HS-5 (cell line): ENCODE measurements around the gene DLG1.
A peak's percentile ranks its signal among the peaks of the same experiment; 100 is the strongest.

Experiments used
- DNase-seq: peaks from one replicate; pipeline ENCODE4 v3.0.0-alpha.2; 2012; ENCODE audit warnings: low read depth

Gene DLG1

DNA sequence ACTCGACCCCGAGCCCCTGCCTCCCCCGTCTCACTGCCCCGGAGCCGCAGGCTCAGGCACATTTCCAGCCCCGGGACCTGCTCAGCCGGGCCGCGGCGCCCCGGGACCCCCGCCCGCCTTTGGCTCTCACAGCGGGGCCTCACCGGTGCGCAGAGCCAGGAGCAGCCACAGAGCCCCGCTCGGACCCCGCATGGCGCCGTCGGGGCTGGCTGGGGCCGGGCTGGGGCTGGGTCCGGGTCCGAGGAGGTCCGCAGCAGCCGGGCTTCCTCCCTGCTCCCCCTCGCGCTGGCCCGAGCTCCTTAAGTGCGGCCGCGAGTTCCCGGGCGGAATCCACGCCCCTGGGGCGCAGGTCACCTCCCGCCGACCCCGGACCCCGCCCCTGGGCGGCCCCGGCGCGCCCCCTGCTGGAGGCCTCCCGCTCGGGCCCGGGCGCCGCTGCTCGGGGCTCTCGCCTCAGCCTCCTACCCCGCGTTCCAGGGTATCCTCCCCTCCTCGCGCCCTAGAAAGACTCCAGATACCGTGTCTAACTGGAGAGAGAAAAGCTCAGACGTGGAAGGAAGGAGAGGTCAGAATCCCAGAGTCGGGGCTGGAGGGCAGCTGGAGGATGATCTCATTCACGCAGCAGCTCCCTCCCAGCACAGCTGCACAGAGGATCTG is 268.8 kb downstream of the DLG1 start, which contains the start of gene MELTF:
MELTF (minus strand) TSS at position 307 of the 657 bp plus-strand sequence; CDS start at position 192, 115 bp downstream.
- peak; percentile 49 for DNase-seq

- no peak for DNase-seq
These were observed 269.5 kb downstream of the DLG1 start for GRCh38 chr3:197028728-197029510.

DNA sequence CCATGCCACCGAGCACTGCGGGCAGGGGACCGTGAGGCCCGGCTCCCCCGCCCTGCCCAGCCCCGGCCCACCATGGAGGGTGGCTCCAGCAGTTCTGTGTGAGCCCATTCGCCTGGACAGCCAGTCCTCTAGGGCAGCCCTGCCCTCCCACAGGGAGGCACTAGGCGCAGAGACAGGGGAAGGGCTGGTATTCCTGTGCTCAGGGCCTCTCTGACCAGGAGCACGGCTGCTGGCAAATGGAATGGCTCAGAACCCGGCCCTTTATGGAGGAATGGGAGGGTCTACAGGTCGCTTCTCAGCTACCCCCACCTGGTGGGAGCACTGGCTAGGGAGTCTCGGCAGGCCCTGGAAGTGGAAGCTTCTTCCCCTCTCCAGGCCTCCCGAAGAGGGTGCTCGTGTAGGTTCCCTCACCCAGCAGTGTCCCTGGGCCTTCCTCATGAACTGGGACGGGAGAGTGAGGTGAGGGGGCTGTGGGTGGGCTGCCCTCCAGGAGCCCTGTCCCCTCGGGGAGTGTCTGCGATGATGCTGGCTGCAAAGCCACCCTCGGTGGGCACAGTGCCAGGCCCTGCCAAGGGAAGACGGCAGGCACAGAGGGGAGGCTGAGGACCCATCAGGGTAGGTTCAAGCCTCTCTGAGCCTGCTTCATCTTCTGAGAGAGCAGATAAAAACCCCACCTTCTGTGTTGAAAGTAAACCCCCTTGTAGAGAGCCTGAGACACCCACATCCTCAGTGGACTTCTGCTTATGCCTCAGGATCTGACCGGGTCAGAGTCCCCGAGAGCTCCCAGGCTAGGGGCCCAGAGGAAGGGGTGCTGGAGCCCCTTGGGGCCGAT is 270.3 kb downstream of the DLG1 start:
- DNase-seq = no peak

DNA sequence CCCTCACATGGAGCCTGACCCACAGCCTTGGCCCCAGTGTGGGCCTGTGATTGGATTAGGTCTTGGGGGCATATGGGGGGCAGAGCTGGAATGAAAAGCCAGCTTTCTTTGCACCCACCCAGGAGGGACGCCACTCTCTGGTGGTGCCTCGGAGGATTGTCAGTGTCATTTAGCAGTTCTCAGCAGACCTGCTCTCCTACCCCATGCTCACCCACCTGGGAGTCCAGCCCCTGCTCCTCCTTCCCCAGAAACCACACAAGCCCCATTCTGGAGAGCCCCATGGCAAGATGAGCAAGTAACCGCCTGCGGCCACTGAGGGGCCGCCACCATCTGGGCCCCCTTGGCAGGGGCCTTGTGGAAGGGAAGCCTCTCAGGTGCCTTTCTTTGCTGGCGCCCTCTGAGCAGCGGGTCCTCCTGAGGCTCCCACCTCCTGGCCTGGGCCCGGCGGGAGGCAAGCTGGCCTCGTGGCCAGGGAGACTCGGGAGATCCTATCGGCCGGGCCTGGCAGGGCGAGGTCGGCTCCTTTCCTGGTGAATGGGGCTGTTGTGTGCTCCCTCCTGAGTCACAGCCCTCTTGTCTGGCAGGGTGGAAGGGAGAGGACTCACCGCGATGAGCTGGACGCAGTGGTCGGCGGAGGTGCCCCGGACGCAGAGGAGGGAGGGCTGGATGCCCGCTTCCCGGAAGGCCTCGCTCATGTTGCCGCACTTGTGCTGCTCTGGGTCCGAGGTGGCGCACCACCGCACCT is 271.1 kb downstream of the DLG1 start:
- no peak for DNase-seq

GRCh38 chr3:197026481-197026866 is 271.9 kb downstream of the DLG1 start:
- no peak for DNase-seq

DNA sequence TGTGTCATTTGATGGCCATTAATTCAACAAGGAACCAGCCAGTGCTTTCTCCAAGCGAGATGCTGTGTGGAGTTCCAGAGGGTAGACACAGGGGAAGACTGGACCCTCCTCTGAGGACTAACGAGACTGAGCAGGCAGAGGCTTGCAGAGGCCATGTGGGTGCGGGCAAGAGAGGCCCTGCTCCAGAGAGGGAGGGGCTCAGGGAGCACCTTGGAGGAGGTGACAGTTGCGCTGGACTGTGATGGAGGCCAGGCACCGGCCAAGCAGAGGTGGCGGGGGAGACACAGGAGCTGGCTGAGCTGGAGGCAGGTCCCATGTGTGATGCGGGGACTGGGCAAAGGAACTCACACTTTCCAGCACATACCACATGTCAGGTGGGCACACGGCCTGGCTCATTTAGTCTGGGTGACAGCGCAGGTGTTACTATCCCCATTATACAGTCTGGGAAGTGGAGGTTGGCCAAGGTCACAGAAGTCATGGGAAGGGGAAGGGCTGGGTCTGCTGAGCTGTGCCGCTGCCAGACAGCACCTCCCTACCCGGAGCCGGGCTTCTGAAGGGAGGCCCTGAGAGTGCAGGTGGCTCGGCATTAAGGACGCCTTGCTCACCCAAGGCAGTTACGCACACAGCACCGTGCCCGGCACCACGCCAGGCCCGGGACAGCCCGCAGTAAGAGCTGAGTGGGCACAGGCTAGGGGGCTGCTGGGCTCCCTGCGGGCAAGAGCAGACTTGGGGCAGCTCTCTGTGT is 272.5 kb downstream of the DLG1 start:
- no peak for DNase-seq

DNA sequence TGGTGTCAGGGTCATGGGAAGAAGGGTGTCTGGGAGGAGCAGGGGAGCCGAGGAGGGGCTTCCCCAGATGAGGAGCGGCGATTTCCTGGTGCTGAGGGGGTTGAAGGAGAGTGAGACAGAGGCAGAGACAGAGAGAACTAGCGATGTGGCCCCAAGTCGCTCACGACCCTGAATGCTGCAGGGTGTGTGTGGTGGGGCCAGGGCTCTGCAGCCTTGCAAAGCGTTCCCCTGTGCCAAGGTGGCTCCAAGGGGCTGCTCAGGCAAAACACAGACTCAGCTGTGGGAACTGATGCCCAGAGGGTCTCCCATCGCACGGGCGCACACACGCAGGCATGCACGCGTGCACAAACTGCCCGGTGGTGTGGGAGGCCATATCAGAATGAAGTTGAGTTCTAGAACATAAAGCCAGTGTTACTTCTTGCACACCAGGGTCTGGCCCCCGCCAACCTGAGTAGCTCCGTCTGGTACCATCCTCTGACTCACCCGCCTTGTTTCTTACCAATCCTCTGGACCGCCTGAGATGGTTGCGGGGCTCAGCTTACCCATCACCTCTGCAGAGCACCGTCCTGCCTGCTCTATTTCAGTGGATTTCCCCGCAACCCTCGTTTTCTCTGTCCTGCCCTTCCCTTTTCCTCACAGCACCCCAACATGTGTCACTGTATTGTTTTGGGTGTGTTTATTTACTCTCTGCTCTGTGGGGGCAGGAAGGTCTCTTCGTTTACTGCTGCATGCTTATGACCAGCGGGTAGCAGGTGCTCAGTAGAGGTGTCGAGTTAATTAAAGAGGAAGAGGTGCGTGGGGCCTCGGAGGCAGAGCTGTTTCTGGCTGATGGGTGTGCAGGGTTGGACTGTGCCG is 273.3 kb downstream of the DLG1 start:
- DNase-seq = no peak

DNA sequence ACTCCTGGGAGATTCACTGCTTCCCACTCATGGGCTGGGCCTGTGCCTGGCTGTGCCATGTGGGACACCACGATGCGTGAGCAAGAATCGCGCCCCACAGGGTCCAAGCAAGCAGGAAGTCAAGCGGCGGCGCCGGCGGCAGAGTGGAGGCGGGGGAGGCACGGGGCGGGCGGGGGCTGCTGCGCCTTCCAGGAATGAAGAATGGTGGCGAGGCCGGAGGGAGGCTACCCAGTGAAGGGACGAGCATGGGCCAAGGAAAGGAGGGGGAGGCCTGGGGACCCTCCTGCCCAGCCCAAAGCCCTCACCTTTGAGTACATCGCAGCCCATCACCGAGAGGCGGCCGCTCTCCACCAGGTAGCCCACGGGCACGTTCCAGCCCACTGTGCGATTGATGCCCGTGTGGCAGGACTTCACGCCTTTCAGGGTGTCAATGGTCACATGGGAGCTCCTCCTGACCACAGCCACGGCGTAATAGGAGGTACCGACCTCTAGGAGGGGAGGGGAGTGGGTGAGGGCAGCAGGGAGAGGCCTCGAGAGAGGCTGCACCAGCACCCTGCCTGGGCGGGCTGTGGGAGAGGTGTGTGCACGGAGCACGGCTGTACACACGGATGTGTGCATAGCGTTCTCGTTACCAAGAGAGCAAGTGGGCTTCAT is 274.3 kb downstream of the DLG1 start:
- no peak for DNase-seq

GRCh38 chr3:197023241-197023997 is 275.0 kb downstream of the DLG1 start:
- no peak for DNase-seq

DNA sequence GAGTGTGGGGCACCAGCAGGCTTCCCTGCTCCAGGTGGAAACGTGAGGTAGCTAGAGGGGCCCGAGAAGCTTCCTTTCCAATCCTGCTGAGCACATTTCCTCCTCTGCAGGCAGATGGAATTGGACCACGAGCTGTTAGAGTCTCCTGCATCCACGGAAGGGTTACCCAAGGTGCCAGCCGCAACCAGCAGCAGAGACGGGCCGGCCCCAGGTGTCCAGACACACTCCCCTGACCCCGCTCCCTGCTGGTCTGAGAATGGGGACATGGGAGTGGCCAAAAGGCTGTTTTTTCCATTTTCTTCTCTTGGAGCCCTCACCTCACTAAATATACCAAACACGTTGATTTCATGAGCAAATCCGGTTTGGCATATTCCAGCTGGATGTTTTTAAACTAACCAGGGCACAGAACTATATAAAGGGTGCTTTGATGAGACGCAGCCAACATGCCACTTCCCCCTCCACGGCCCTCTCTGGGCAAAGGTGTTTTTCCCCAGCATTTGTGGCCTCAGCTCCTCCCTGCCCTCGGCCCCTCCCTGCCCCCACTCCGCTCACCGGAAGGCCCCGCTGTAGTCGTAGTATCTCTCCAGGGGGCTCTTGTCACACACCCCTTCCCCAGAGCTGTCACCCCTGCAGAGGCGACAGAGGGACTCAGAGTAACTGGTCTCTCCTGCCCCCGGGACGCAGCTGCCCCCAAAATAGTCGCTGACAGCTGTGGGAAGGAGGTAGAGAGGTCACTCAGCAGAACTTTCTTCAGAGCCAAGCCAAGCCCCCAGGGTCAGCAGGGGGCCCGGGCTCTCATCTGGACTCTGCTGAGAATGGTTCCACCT is 275.8 kb downstream of the DLG1 start:
- no peak for DNase-seq

GRCh38 chr3:197021729-197022404 is 276.5 kb downstream of the DLG1 start:
- no peak for DNase-seq

GRCh38 chr3:197021231-197021630 is 277.2 kb downstream of the DLG1 start:
- no peak for DNase-seq

- no peak for DNase-seq
These were observed 278.9 kb downstream of the DLG1 start for GRCh38 chr3:197019535-197019934.

GRCh38 chr3:197019021-197019420 is 279.4 kb downstream of the DLG1 start:
- DNase-seq = no peak

DNA sequence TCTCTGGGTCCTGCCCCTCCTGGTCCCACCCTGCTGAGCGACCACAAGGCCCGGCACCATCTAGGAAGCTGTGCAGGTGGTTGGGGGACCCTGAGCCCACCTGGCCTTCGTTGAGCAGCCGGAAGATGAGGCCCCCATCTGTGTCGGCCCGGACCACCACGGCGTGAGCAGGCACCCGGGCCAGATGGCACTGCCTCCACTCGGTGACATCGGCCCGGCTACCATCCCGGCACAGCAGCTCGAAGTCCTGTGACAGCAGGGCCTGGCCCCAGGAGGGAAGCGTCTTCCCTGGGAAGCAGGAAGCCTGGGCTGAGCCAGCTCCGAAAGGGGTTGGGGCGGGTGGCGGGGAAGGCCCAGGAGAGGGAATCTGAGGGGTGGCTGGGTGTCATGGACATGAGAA is 281.4 kb downstream of the DLG1 start:
- no peak for DNase-seq

- DNase-seq = no peak
These were observed 282.3 kb downstream of the DLG1 start for GRCh38 chr3:197015790-197016736.
